HG03558 (cell line): ENCODE results near the gene GRIN1.
A peak's percentile ranks its signal among the peaks of the same experiment; 100 is the strongest.

Experiments used
- ATAC-seq: cut with Tn5 transposase; IDR thresholded peaks from one replicate; pipeline ENCODE4 v1.9.1; 2021; ENCODE audit warnings: moderate number of reproducible peaks; ENCODE audit not compliant: unreplicated experiment; ENCODE audit errors: extremely low read depth

Gene GRIN1

GRCh38 chr9:137173796-137174664 lies 35.1 kb downstream of the GRIN1 start:
- ATAC-seq, result no peak

- no peak for ATAC-seq
Measured at GRCh38 chr9:137174722-137175293, 35.9 kb downstream of the GRIN1 start.

- no peak for ATAC-seq
Measured at GRCh38 chr9:137175345-137175961, 36.5 kb downstream of the GRIN1 start.

GRCh38 chr9:137176302-137177182 lies 37.6 kb downstream of the GRIN1 start:
- no peak for ATAC-seq

- no peak for ATAC-seq
Measured at GRCh38 chr9:137178201-137178938, 39.4 kb downstream of the GRIN1 start.

GRCh38 chr9:137178939-137179630 lies 40.1 kb downstream of the GRIN1 start:
- ATAC-seq, result no peak

- no peak for ATAC-seq
Measured at GRCh38 chr9:137179761-137180160, 40.8 kb downstream of the GRIN1 start.

- ATAC-seq, result no peak
Measured at GRCh38 chr9:137180491-137180890, 41.5 kb downstream of the GRIN1 start.

- ATAC-seq, result no peak
Measured at GRCh38 chr9:137181680-137182079, 42.7 kb downstream of the GRIN1 start.

- no peak for ATAC-seq
Measured at GRCh38 chr9:137182836-137183235, 43.9 kb downstream of the GRIN1 start.

- no peak for ATAC-seq
Measured at GRCh38 chr9:137183980-137184595, 45.1 kb downstream of the GRIN1 start.

GRCh38 chr9:137184881-137185660 lies 46.1 kb downstream of the GRIN1 start:
- no peak for ATAC-seq

- ATAC-seq, result no peak
Measured at GRCh38 chr9:137185921-137186320, 47.0 kb downstream of the GRIN1 start.

- ATAC-seq, result no peak
Measured at GRCh38 chr9:137186385-137186784, 47.4 kb downstream of the GRIN1 start.

GRCh38 chr9:137187386-137187785 lies 48.4 kb downstream of the GRIN1 start:
- no peak for ATAC-seq

GRCh38 chr9:137188086-137188489 lies 49.1 kb downstream of the GRIN1 start:
- ATAC-seq, result no peak

- ATAC-seq, result peak; percentile 63
Measured at GRCh38 chr9:137188490-137189296, 49.7 kb downstream of the GRIN1 start, which contains the start of the genes ANAPC2 and SSNA1. Gene ANAPC2, minus strand, starts transcription at chr9:137188560. Its CDS starts 28 bp downstream, at chr9:137188532. Gene SSNA1, plus strand, starts transcription at chr9:137188676. Its CDS starts 51 bp downstream, at chr9:137188727.
